ENCODE measurements around the gene NFATC1.

The NFATC1 gene

DNA sequence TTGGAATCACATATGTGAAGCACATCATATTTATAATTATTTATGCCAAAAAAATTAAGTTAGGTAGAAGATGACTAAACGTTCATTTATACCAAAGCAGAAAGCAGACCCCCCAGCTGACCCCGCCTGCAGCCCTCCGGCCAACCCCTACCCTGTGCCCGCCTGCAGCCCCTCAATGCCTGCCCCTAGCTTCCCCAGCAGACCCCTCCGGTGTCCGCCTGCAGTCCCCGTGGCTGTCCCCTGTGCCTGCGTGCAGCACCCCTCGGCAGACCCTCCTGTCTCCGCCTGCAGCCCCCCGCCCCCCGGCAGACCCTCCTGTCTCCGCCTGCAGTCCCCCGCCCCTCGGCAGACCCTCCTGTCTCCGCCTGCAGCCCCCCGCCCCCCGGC is 136.2 kb downstream of the NFATC1 start:
- Histone ChIP-seq H3K36me3 (ENCODE audit: insufficient read depth, low read length) (peaks cover 40% of the 10 kb centered on the region), H4K20me1 (ENCODE audit: insufficient read depth, low read length) (no peaks in the 10 kb centered on the region), H2AFZ (ENCODE audit: low read length) (no peak overlapping the region), H3K9me2 (ENCODE audit: low read depth, low read length) (no peaks in the 10 kb centered on the region), H3K79me2 (ENCODE audit: insufficient read depth, low read length) (no peaks in the 10 kb centered on the region), H3K4me1 (ENCODE audit: insufficient read depth, low read length, severe bottlenecking) (peaks cover 24% of the 10 kb centered on the region), H3K27me3 (ENCODE audit: insufficient read depth, low read length) (no peaks in the 10 kb centered on the region), H3K4me3 (ENCODE audit: low read depth, low read length, poor library complexity, severe bottlenecking) (no peak overlapping the region), H3K9me3 (ENCODE audit: low read length) (no peaks in the 10 kb centered on the region), H3F3A (ENCODE audit: insufficient read depth, low read length) (no peaks in the 10 kb centered on the region), H3K4me2 (ENCODE audit: low read length) (no peak overlapping the region), H3K27ac (ENCODE audit: low read depth, low read length, poor library complexity, severe bottlenecking) (no peak overlapping the region), H3K9ac (ENCODE audit: low read length) (no peak overlapping the region)
- TF ChIP-seq, protein P1, sequence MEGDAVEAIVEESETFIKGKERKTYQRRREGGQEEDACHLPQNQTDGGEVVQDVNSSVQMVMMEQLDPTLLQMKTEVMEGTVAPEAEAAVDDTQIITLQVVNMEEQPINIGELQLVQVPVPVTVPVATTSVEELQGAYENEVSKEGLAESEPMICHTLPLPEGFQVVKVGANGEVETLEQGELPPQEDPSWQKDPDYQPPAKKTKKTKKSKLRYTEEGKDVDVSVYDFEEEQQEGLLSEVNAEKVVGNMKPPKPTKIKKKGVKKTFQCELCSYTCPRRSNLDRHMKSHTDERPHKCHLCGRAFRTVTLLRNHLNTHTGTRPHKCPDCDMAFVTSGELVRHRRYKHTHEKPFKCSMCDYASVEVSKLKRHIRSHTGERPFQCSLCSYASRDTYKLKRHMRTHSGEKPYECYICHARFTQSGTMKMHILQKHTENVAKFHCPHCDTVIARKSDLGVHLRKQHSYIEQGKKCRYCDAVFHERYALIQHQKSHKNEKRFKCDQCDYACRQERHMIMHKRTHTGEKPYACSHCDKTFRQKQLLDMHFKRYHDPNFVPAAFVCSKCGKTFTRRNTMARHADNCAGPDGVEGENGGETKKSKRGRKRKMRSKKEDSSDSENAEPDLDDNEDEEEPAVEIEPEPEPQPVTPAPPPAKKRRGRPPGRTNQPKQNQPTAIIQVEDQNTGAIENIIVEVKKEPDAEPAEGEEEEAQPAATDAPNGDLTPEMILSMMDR (IDR thresholded peaks at IDR 0.05; ENCODE audit: low read length), result no peak
- no peak for TF ChIP-seq EZH2 (IDR thresholded peaks at IDR 0.05; ENCODE audit: borderline replicate concordance, low read length)

DNA sequence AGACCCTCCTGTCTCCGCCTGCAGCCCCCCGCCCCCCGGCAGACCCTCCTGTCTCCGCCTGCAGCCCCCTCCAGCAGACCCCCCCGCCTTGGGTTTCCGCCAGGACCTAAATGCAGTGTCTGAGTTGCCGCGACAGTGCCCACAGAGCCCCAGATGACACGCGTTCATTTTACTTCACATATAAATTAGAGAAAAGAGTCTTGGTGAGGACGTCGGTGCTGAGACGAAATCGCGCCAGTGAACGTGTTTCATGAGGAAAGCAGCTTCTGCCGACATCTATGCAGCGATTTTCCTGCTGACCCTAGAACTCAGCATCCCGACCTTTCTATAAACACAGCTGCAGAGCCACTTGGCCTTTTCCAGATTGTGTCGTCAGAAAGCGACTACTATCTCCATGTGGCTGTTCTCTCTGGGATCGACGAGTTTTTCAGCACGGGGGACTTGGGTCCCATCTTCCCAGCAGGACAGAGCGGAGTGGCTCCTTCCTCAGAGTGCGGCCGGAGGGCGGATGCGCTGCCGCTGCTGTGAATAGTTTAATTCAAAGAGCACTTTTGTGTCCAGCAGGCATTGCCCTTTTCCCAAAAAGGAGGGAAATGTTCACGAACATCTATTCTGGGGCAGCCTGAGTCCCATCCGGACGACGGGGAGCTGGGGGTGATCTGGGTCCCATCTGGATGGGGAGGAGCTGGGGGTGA is 136.7 kb downstream of the NFATC1 start:
- peaks cover 35% of the 10 kb centered on the region for H3K36me3 ChIP-seq (ENCODE audit: insufficient read depth, low read length)
- H3K9me3 ChIP-seq (ENCODE audit: low read length), result peaks cover under 1% of the 10 kb centered on the region
- no peak for TF ChIP-seq EZH2 (IDR thresholded peaks at IDR 0.05; ENCODE audit: borderline replicate concordance, low read length)
- TF ChIP-seq, protein P1 (IDR thresholded peaks at IDR 0.05; ENCODE audit: low read length), result no peak
- no peaks in the 10 kb centered on the region for H3K9me2 ChIP-seq (ENCODE audit: low read depth, low read length)
- no peak overlapping the region for H3K9ac ChIP-seq (ENCODE audit: low read length)
- H3K4me2 ChIP-seq (ENCODE audit: low read length), result no peak overlapping the region
- H3K4me3 ChIP-seq (ENCODE audit: low read depth, low read length, poor library complexity, severe bottlenecking), result no peak overlapping the region
- no peak overlapping the region for H3K27ac ChIP-seq (ENCODE audit: low read depth, low read length, poor library complexity, severe bottlenecking)
- peaks cover 18% of the 10 kb centered on the region for H3K4me1 ChIP-seq (ENCODE audit: insufficient read depth, low read length, severe bottlenecking)
- no peaks in the 10 kb centered on the region for H3K79me2 ChIP-seq (ENCODE audit: insufficient read depth, low read length)
- no peaks in the 10 kb centered on the region for H3F3A ChIP-seq (ENCODE audit: insufficient read depth, low read length)
- H2AFZ ChIP-seq (ENCODE audit: low read length), result no peak overlapping the region
- no peaks in the 10 kb centered on the region for H3K27me3 ChIP-seq (ENCODE audit: insufficient read depth, low read length)
- no peaks in the 10 kb centered on the region for H4K20me1 ChIP-seq (ENCODE audit: insufficient read depth, low read length)

DNA sequence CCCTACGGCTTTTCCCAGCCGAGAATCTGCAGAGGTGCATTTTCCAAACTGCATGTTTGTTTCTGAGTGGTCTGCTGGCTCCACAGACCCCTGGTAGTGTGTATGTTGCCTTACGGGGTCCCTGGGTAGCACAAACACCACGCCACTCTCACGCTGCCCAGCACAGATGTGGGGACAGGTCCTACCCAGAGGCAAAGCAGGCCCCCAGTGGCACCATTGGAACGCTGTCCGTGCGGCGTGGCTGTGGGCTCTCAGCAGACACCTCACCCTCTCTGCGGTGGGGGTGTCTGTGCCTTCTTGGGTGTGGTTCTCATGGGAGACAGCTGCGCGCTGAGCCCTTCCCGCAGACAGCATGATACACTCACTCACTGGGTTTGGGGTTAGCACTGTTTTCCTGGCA is 137.4 kb downstream of the NFATC1 start:
- Histone ChIP-seq H3K9me2 (ENCODE audit: low read depth, low read length) (no peaks in the 10 kb centered on the region), H3K4me1 (ENCODE audit: insufficient read depth, low read length, severe bottlenecking) (peaks cover 12% of the 10 kb centered on the region), H3K9me3 (ENCODE audit: low read length) (peaks cover 7% of the 10 kb centered on the region), H3F3A (ENCODE audit: insufficient read depth, low read length) (no peaks in the 10 kb centered on the region), H3K36me3 (ENCODE audit: insufficient read depth, low read length) (peaks cover 32% of the 10 kb centered on the region), H3K27ac (ENCODE audit: low read depth, low read length, poor library complexity, severe bottlenecking) (no peak overlapping the region), H3K27me3 (ENCODE audit: insufficient read depth, low read length) (no peaks in the 10 kb centered on the region), H2AFZ (ENCODE audit: low read length) (no peak overlapping the region), H3K9ac (ENCODE audit: low read length) (no peak overlapping the region), H4K20me1 (ENCODE audit: insufficient read depth, low read length) (no peaks in the 10 kb centered on the region), H3K4me3 (ENCODE audit: low read depth, low read length, poor library complexity, severe bottlenecking) (no peak overlapping the region), H3K4me2 (ENCODE audit: low read length) (no peak overlapping the region), H3K79me2 (ENCODE audit: insufficient read depth, low read length) (no peaks in the 10 kb centered on the region)
- TF ChIP-seq, protein P1 (IDR thresholded peaks at IDR 0.05; ENCODE audit: low read length), result no peak
- TF ChIP-seq EZH2 (IDR thresholded peaks at IDR 0.05; ENCODE audit: borderline replicate concordance, low read length), result no peak
